ACHN (cell line): ENCODE data around the gene TMOD3.
A peak's percentile ranks its signal among the peaks of the same experiment; 100 is the strongest.

Experiments
- DNase-seq: peaks from one replicate; pipeline ENCODE4 v3.0.0-alpha.2; 2015
- in situ Hi-C: cut with HindIII; loops from 2 replicates; pipeline ENCODE4 v1.10.0; 2017; ENCODE audit warnings: low sequenced_read_pairs, low pct_ligation_motif_present, low pct_unique_long_range_greater_than_20kb

TMOD3 gene

GRCh38 chr15:51855612-51856011, 26.2 kb downstream of the TMOD3 start:
- DNase-seq = no peak
- in situ Hi-C loops = no loop called here

GRCh38 chr15:51856714-51857380, 27.4 kb downstream of the TMOD3 start:
- in situ Hi-C loops = no loop called here
- no peak for DNase-seq

- DNase-seq = no peak
- in situ Hi-C loops = no loop called here
These were observed 32.3 kb downstream of the TMOD3 start for GRCh38 chr15:51861557-51862359.

- in situ Hi-C loops = no loop called here
- no peak for DNase-seq
These were observed 33.7 kb downstream of the TMOD3 start for GRCh38 chr15:51863131-51863530.

- in situ Hi-C loops = no loop called here
- no peak for DNase-seq
These were observed 35.1 kb downstream of the TMOD3 start for GRCh38 chr15:51864408-51865056.

GRCh38 chr15:51865317-51865716, 35.9 kb downstream of the TMOD3 start:
- DNase-seq = no peak
- in situ Hi-C loops = no loop called here

- no peak for DNase-seq
- in situ Hi-C loops = no loop called here
These were observed 36.7 kb downstream of the TMOD3 start for GRCh38 chr15:51866161-51866560.

- in situ Hi-C loops = no loop called here
- no peak for DNase-seq
These were observed 37.3 kb downstream of the TMOD3 start for GRCh38 chr15:51866751-51867150.

GRCh38 chr15:51869060-51869421, 39.6 kb downstream of the TMOD3 start:
- DNase-seq = peak; percentile 72
- in situ Hi-C loops = no loop called here

GRCh38 chr15:51870774-51871173, 41.3 kb downstream of the TMOD3 start:
- DNase-seq = no peak
- in situ Hi-C loops = no loop called here

GRCh38 chr15:51874751-51875644, 45.5 kb downstream of the TMOD3 start:
- peak; percentile 93 for DNase-seq
- in situ Hi-C loops = no loop called here

GRCh38 chr15:51876169-51876568, 46.7 kb downstream of the TMOD3 start:
- no peak for DNase-seq
- in situ Hi-C loops = no loop called here

- in situ Hi-C loops = no loop called here
- DNase-seq = no peak
These were observed 49.3 kb downstream of the TMOD3 start for GRCh38 chr15:51878446-51879386.

- in situ Hi-C loops = no loop called here
- DNase-seq = no peak
These were observed 50.1 kb downstream of the TMOD3 start for GRCh38 chr15:51879555-51879954.

- in situ Hi-C loops = no loop called here
- DNase-seq = no peak
These were observed 53.9 kb downstream of the TMOD3 start for GRCh38 chr15:51883271-51883837.

GRCh38 chr15:51884041-51884440, 54.6 kb downstream of the TMOD3 start:
- no peak for DNase-seq
- in situ Hi-C loops = no loop called here

GRCh38 chr15:51884517-51885236, 55.2 kb downstream of the TMOD3 start:
- in situ Hi-C loops = no loop called here
- no peak for DNase-seq
